Neural progenitor cell (in vitro differentiated cells): ENCODE measurements around the gene BMP4.

ENCODE experiments used
- CTCF ChIP-seq: fragments of 200-600 bp; sonication (generic); IDR thresholded peaks from 2 replicates; pipeline ENCODE4 v1.5.1; 2017; ENCODE audit warnings: antibody characterized with exemption, mild to moderate bottlenecking
- EZH2 ChIP-seq: fragments of 200-600 bp; sonication (generic); IDR thresholded peaks from 2 replicates; pipeline ENCODE4 v1.6.1; 2017; ENCODE audit warnings: antibody characterized with exemption, mild to moderate bottlenecking, moderate library complexity
- EZH2phosphoT487 ChIP-seq: fragments of 200-600 bp; sonication (generic); IDR thresholded peaks from 2 replicates; pipeline ENCODE4 v1.6.1; 2017; ENCODE audit warnings: antibody characterized with exemption

- no peak for TF ChIP-seq CTCF
- TF ChIP-seq EZH2, result no peak
- no peak for TF ChIP-seq EZH2phosphoT487
Measured at GRCh38 chr14:53962953-53963319, 6.3 kb upstream of the BMP4 start.
